ENCODE results near the gene B3GALT5.

Gene B3GALT5

DNA sequence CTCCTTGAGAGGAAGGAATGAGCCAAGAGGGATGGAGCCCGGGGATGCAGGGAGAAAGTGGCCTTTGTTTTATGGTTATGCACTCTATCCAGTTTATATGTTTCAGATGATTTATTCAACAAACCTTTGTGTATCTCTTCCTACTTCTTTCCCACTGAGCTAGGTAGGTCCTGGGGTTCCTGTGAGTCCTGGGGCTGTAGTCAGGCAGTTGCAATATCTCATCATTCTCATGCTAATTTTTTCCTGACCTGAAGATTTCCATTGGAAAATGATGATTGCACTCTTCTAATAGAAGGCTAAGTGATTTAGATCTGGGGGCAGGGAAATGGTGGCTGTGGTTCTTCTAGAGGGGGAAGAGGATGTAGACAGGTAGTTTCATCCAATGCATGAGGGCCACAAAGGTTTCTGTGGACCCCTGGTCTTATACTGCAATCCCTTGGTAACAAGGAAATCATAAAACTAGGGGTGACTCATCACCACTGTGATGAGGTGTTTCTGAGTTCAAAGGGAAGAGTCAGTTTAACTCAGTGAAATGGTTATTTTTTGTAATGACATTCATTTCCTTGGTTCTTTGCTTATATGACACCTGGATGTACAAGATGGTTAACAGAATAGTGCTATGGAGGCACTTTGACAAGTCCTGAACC lies 20.2 kb downstream of the B3GALT5 start:
- H3K4me1 ChIP-seq (ENCODE audit: control insufficient read depth, insufficient read depth, low read length, poor library complexity, severe bottlenecking), result peaks cover 45% of the 10 kb centered on the region
- peaks cover 4% of the 10 kb centered on the region for H3K36me3 ChIP-seq (ENCODE audit: control insufficient read depth, insufficient read depth, low read length)
- no peak overlapping the region for H3K4me3 ChIP-seq (ENCODE audit: extremely low read depth, insufficient read depth, low read length, poor library complexity, severe bottlenecking)
- H3K27ac ChIP-seq (ENCODE audit: low read depth, low read length, severe bottlenecking), result peak overlapping the region; percentile 69
- WGBS, 2 experiments (ENCODE audit: insufficient coverage in 2 of 2), result no CpG with 5 or more reads among the region's 1 CpG
- no peaks in the 10 kb centered on the region for H3K9me3 ChIP-seq (ENCODE audit: control insufficient read depth, low read length)

DNA sequence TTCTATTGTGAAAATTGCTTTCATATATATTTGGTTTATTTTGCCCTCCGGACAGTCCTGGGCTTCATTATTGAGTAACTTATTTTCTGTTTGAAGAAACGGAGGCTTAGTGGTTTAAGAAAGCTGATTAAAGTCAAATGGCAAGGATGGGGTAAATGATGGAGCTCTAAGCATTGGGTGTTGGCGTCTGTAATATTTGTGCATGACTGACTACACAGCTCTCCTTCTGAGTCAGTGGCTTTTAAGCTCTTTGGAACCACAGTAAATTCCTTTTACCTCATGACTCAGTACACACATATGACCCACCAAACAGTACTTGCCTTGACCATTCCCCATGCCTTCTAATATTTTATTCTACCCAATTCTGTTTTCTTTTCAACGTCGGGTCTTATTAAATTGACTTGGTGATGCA lies 21.0 kb downstream of the B3GALT5 start:
- Histone ChIP-seq H3K27ac (ENCODE audit: low read depth, low read length, severe bottlenecking) (peak overlapping the region; percentile 69), H3K4me1 (ENCODE audit: control insufficient read depth, insufficient read depth, low read length, poor library complexity, severe bottlenecking) (peaks cover 47% of the 10 kb centered on the region), H3K4me3 (ENCODE audit: extremely low read depth, insufficient read depth, low read length, poor library complexity, severe bottlenecking) (no peak overlapping the region), H3K9me3 (ENCODE audit: control insufficient read depth, low read length) (no peaks in the 10 kb centered on the region), H3K36me3 (ENCODE audit: control insufficient read depth, insufficient read depth, low read length) (peaks cover 4% of the 10 kb centered on the region)
- WGBS, 2 experiments (ENCODE audit: insufficient coverage in 2 of 2), result 86 to 93% methylated on average over 1 to 2 of the region's 5 CpGs

- peak overlapping the region; percentile 69 for H3K27ac ChIP-seq (ENCODE audit: low read depth, low read length, severe bottlenecking)
- peaks cover 4% of the 10 kb centered on the region for H3K36me3 ChIP-seq (ENCODE audit: control insufficient read depth, insufficient read depth, low read length)
- no peak overlapping the region for H3K4me3 ChIP-seq (ENCODE audit: extremely low read depth, insufficient read depth, low read length, poor library complexity, severe bottlenecking)
- peaks cover 47% of the 10 kb centered on the region for H3K4me1 ChIP-seq (ENCODE audit: control insufficient read depth, insufficient read depth, low read length, poor library complexity, severe bottlenecking)
- WGBS, 2 experiments (ENCODE audit: insufficient coverage in 2 of 2), result 97 to 98% methylated on average over 8 to 10 of the region's 10 CpGs
- H3K9me3 ChIP-seq (ENCODE audit: control insufficient read depth, low read length), result no peaks in the 10 kb centered on the region
Observed at GRCh38 chr21:39634507-39634906, 21.8 kb downstream of the B3GALT5 start.

DNA sequence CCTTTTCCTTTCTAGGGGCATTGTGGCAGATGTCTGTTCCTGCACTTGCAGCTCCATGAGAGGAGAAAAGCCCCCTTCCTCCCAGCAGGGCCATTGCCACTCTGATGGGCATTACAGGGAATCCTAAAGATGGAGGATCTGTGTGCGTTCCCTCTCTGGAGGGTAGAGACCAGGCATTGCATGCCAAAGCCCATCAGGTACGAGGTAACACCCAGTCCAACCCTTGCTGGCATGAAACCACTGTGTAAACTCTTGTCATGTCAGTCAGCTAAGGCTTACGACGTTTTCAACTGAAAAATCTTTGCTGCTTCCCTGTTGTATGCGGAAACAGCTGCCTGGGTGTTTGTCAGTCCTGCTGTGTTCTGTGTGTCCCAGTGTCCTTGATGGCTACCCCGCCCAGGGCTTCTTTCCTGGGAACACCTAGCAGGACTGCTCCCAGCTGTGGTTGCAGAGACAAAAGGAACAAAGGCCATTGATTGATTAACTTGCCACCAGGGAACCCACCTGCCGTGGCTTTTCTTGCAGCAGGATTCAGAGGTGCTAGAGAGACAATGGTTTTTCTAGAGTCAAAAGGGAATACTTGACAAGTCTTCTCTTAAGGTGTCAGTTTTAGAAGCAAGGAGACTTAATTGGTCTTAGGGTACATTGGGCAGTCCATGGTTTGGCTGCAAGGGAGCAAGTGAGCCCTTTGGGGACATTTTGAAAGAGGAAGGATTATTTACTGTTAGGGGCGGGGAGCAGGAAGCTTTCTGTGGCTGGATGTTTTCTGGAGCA lies 24.6 kb downstream of the B3GALT5 start:
- 70 to 74% methylated on average over 7 to 8 of the region's 8 CpGs for WGBS, 2 experiments (ENCODE audit: insufficient coverage in 2 of 2)
- H3K36me3 ChIP-seq (ENCODE audit: control insufficient read depth, insufficient read depth, low read length), result peaks cover 4% of the 10 kb centered on the region
- H3K4me3 ChIP-seq (ENCODE audit: extremely low read depth, insufficient read depth, low read length, poor library complexity, severe bottlenecking), result no peak overlapping the region
- no peak overlapping the region for H3K27ac ChIP-seq (ENCODE audit: low read depth, low read length, severe bottlenecking)
- H3K4me1 ChIP-seq (ENCODE audit: control insufficient read depth, insufficient read depth, low read length, poor library complexity, severe bottlenecking), result peaks cover 27% of the 10 kb centered on the region
- H3K9me3 ChIP-seq (ENCODE audit: control insufficient read depth, low read length), result no peaks in the 10 kb centered on the region

DNA sequence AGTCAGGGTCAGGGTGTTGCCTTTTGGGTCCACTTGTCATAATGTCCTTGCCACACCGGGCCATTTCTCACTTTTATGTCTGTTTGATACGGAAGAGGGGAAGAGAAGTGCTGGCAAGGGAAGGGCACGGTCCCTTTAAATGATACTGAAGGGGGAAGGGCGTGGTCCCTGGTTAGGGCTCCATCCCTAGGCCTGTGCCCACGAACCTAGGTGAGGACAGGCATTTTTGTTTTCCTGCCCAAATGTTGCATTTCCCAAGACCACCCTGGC lies 25.2 kb downstream of the B3GALT5 start:
- Histone ChIP-seq H3K36me3 (ENCODE audit: control insufficient read depth, insufficient read depth, low read length) (peaks cover 4% of the 10 kb centered on the region), H3K4me3 (ENCODE audit: extremely low read depth, insufficient read depth, low read length, poor library complexity, severe bottlenecking) (no peak overlapping the region), H3K27ac (ENCODE audit: low read depth, low read length, severe bottlenecking) (no peak overlapping the region), H3K4me1 (ENCODE audit: control insufficient read depth, insufficient read depth, low read length, poor library complexity, severe bottlenecking) (peaks cover 22% of the 10 kb centered on the region), H3K9me3 (ENCODE audit: control insufficient read depth, low read length) (no peaks in the 10 kb centered on the region)
- WGBS, 2 experiments (ENCODE audit: insufficient coverage in 2 of 2), result 88 to 90% methylated on average over 4 to 5 of the region's 5 CpGs

- Histone ChIP-seq H3K27ac (ENCODE audit: low read depth, low read length, severe bottlenecking) (no peak overlapping the region), H3K9me3 (ENCODE audit: control insufficient read depth, low read length) (no peaks in the 10 kb centered on the region), H3K36me3 (ENCODE audit: control insufficient read depth, insufficient read depth, low read length) (peaks cover 4% of the 10 kb centered on the region), H3K4me3 (ENCODE audit: extremely low read depth, insufficient read depth, low read length, poor library complexity, severe bottlenecking) (no peak overlapping the region), H3K4me1 (ENCODE audit: control insufficient read depth, insufficient read depth, low read length, poor library complexity, severe bottlenecking) (peaks cover 18% of the 10 kb centered on the region)
- 72 to 86% methylated on average over 7 to 13 of the region's 13 CpGs for WGBS, 2 experiments (ENCODE audit: insufficient coverage in 2 of 2)
Observed at GRCh38 chr21:39638281-39638680, 25.5 kb downstream of the B3GALT5 start.

GRCh38 chr21:39640754-39641153 lies 28.0 kb downstream of the B3GALT5 start:
- 80 to 100% methylated on average over 1 to 2 of the region's 4 CpGs for WGBS, 2 experiments (ENCODE audit: insufficient coverage in 2 of 2)
- Histone ChIP-seq H3K9me3 (ENCODE audit: control insufficient read depth, low read length) (no peaks in the 10 kb centered on the region), H3K4me3 (ENCODE audit: extremely low read depth, insufficient read depth, low read length, poor library complexity, severe bottlenecking) (no peak overlapping the region), H3K4me1 (ENCODE audit: control insufficient read depth, insufficient read depth, low read length, poor library complexity, severe bottlenecking) (peaks cover 7% of the 10 kb centered on the region), H3K36me3 (ENCODE audit: control insufficient read depth, insufficient read depth, low read length) (no peaks in the 10 kb centered on the region), H3K27ac (ENCODE audit: low read depth, low read length, severe bottlenecking) (no peak overlapping the region)

GRCh38 chr21:39641827-39642450 lies 29.2 kb downstream of the B3GALT5 start:
- 72 to 73% methylated on average over 4 of the region's 6 CpGs for WGBS, 2 experiments (ENCODE audit: insufficient coverage in 2 of 2)

DNA sequence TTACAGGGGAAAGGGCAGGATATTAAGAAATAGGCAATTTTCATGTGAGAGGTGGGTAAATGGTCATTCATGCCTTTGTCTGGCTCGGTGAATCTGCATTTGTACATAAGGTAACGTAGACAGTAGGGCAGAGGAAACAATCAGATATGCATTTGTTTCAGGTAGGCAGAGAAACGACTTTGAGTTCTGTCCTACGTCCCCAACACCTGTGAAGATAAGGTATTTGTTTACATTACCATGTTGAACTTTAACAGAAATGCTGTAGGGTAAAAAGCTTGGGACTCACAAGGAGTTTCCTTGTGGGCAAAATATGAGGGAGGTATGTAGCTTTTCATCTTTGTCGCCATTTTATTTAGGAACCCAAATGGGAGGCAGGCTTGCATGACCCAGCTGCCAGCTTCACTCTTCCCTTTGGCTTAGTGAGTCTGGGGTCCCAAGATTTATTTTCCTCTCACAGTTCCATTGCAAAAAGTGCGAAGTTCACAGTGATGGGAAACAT lies 31.4 kb downstream of the B3GALT5 start:
- 87 to 94% methylated on average over 3 to 6 of the region's 6 CpGs for WGBS, 2 experiments (ENCODE audit: insufficient coverage in 2 of 2)
- H3K4me3 ChIP-seq (ENCODE audit: extremely low read depth, insufficient read depth, low read length, poor library complexity, severe bottlenecking), result no peak overlapping the region
- peaks cover 6% of the 10 kb centered on the region for H3K36me3 ChIP-seq (ENCODE audit: control insufficient read depth, insufficient read depth, low read length)
- H3K4me1 ChIP-seq (ENCODE audit: control insufficient read depth, insufficient read depth, low read length, poor library complexity, severe bottlenecking), result peaks cover 26% of the 10 kb centered on the region
- H3K9me3 ChIP-seq (ENCODE audit: control insufficient read depth, low read length), result no peaks in the 10 kb centered on the region
- H3K27ac ChIP-seq (ENCODE audit: low read depth, low read length, severe bottlenecking), result no peak overlapping the region

More at GRCh38 chr21:39641827-39642450, 29.2 kb downstream of the B3GALT5 start:
- Histone ChIP-seq H3K4me1 (ENCODE audit: control insufficient read depth, insufficient read depth, low read length, poor library complexity, severe bottlenecking) (peaks cover 11% of the 10 kb centered on the region), H3K27ac (ENCODE audit: low read depth, low read length, severe bottlenecking) (no peak overlapping the region), H3K4me3 (ENCODE audit: extremely low read depth, insufficient read depth, low read length, poor library complexity, severe bottlenecking) (no peak overlapping the region), H3K9me3 (ENCODE audit: control insufficient read depth, low read length) (no peaks in the 10 kb centered on the region), H3K36me3 (ENCODE audit: control insufficient read depth, insufficient read depth, low read length) (peaks cover 6% of the 10 kb centered on the region)

DNA sequence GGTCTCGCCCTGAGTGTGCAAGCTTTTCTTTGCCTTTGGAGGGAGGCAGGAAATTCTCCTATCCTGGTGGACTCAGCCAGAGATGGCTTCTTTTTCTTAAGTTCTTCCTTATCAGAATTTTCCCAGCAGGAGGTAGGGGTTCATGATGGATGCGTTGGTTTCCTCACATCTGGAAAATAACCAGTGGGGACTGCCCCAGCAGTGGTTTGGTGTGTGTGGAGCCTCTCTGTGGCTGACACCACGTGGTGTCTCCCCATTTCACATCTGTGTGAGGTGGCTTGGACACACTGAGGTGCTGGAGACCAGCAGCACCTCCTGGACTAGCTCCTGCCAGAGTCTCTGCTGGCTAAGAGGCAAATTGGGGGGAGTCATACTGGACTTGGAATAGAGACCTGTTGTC lies 32.6 kb downstream of the B3GALT5 start:
- 83 to 100% methylated on average over 1 of the region's 3 CpGs for WGBS, 2 experiments (ENCODE audit: insufficient coverage in 2 of 2)
- H3K36me3 ChIP-seq (ENCODE audit: control insufficient read depth, insufficient read depth, low read length), result peaks cover 6% of the 10 kb centered on the region
- no peak overlapping the region for H3K27ac ChIP-seq (ENCODE audit: low read depth, low read length, severe bottlenecking)
- no peaks in the 10 kb centered on the region for H3K9me3 ChIP-seq (ENCODE audit: control insufficient read depth, low read length)
- no peak overlapping the region for H3K4me3 ChIP-seq (ENCODE audit: extremely low read depth, insufficient read depth, low read length, poor library complexity, severe bottlenecking)
- peaks cover 30% of the 10 kb centered on the region for H3K4me1 ChIP-seq (ENCODE audit: control insufficient read depth, insufficient read depth, low read length, poor library complexity, severe bottlenecking)
